AG10803 (cell line): ENCODE measurements around the gene NRTN.
"Not testable (repeated sequence)": the region's sequence is repeated elsewhere in the genome, so short reads cannot be mapped to it uniquely, and the experiment has no call there.

Experiments
- DNase-seq: peaks from one replicate; pipeline ENCODE4 v3.0.0; 2010; ENCODE audit warnings: low read depth
- H3K4me3 ChIP-seq: 2 replicates; pipeline ENCODE4 v1.5.1; 2011; ENCODE audit warnings: mild to moderate bottlenecking, low read length, control low read depth
- TF ChIP-seq, protein P1 (sequence below): conservative IDR thresholded peaks from 2 replicates; pipeline ENCODE4 v1.5.1; 2011; ENCODE audit warnings: mild to moderate bottlenecking, low read length, control low read depth, inconsistent platforms

The NRTN gene

DNA sequence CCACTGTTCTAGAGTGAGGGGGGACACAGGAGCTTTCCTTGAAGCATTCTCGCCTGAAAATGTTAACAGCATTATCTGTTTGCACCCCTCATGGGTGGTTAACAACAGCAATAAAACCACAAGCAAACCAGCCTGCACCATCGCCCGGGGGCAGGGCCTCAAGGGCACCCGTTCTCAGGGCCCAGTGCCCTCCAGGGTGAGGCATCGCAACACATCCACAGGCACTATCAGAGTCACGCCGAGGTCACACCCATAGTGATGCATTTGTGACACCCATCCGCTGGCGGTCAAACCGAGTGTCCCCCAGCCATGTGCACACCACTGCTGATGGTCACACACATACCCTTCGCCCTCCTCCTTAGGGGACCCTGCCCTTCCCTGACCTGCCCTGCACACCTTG lies 60.9 kb downstream of the NRTN start:
- DNase-seq: no peak
- TF ChIP-seq, protein P1, sequence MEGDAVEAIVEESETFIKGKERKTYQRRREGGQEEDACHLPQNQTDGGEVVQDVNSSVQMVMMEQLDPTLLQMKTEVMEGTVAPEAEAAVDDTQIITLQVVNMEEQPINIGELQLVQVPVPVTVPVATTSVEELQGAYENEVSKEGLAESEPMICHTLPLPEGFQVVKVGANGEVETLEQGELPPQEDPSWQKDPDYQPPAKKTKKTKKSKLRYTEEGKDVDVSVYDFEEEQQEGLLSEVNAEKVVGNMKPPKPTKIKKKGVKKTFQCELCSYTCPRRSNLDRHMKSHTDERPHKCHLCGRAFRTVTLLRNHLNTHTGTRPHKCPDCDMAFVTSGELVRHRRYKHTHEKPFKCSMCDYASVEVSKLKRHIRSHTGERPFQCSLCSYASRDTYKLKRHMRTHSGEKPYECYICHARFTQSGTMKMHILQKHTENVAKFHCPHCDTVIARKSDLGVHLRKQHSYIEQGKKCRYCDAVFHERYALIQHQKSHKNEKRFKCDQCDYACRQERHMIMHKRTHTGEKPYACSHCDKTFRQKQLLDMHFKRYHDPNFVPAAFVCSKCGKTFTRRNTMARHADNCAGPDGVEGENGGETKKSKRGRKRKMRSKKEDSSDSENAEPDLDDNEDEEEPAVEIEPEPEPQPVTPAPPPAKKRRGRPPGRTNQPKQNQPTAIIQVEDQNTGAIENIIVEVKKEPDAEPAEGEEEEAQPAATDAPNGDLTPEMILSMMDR: no peak
- H3K4me3 ChIP-seq: no peak overlapping the region

- no peak for DNase-seq
- TF ChIP-seq, protein P1: no peak
- no peak overlapping the region for H3K4me3 ChIP-seq
Observed at GRCh38 chr19:5867201-5868136, 62.6 kb downstream of the NRTN start.

GRCh38 chr19:5870986-5871394 lies 66.1 kb downstream of the NRTN start:
- DNase-seq: peak; percentile 25
- TF ChIP-seq, protein P1: no peak
- H3K4me3 ChIP-seq: no peak overlapping the region

- TF ChIP-seq, protein P1: no peak
- no peak overlapping the region for H3K4me3 ChIP-seq
- no peak for DNase-seq
Observed at GRCh38 chr19:5873617-5874199, 68.8 kb downstream of the NRTN start.

DNA sequence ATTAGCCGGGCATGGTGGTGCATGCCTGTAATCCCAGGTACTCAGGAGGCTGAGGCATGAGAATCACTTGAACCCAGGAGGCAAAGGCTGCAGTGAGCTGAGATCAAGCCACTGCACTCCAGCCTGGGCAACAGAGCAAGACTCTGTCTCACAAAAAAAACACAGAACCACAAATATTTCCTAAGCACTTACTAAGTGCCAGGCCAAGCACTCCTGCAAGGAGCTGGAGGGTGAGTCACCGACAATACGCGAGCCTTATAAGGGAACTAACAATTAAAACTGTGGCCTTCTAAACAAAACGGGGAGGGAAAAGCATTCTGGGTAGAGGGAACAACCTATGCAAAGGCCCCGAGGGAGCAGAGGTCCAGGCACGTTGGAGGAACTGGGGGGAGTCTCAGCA lies 69.6 kb downstream of the NRTN start:
- DNase-seq: peak; percentile 67
- H3K4me3 ChIP-seq: not testable (repeated sequence)

GRCh38 chr19:5877427-5877826 lies 72.6 kb downstream of the NRTN start:
- H3K4me3 ChIP-seq: no peak overlapping the region
- DNase-seq: no peak
- TF ChIP-seq, protein P1: no peak

DNA sequence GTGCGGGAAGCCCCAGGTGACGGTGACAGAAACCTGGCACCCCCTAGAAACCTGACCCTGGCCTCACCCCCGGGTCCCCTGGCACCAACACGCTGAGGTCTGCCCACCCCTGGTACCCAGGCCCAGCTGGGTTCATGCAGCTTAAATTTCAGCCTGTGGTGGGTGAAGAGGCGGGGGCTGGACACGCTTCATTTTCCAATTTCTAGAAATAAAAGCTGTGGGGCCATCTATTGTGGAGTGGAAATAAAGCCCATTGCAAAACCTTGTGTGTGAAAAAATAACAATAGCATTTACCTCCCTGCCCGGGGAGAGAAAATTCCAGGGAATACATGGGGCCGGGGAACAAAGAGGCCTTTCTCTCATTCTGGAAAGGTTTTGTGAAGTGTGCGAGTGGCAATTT lies 73.0 kb downstream of the NRTN start:
- DNase-seq: no peak
- no peak overlapping the region for H3K4me3 ChIP-seq
- TF ChIP-seq, protein P1: no peak
